HG03064 (cell line): ENCODE measurements around the gene MMP15.
A peak's percentile ranks its signal among the peaks of the same experiment; 100 is the strongest.

Experiments
- ATAC-seq: cut with Tn5 transposase; IDR thresholded peaks from one replicate; pipeline ENCODE4 v1.9.1; 2021; ENCODE audit warnings: low read depth; ENCODE audit not compliant: unreplicated experiment

The MMP15 gene

GRCh38 chr16:58016840-58017446, 8.6 kb upstream of the MMP15 start:
- no peak for ATAC-seq

DNA sequence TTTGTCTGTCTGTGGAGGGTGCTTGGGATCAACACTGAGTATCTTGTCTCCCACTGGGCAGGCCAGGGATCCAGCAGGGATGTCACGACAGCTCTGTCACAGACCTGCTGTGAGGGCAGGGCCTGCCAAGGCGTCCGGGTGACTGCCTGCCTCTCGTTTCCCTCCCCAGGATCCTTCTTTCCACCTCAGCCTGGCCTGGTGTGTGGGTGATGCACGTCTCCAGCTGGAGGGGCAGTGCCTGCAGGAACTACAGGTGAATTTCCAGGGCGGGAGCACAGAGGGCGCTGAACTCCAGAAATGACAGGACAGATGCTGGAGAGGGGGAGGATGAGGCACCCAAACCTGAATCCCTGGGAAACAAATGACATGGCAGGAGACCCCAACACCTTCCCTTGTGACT, 6.8 kb upstream of the MMP15 start:
- ATAC-seq = no peak

GRCh38 chr16:58019866-58020538, 5.6 kb upstream of the MMP15 start:
- ATAC-seq = no peak

GRCh38 chr16:58020628-58021521, 4.7 kb upstream of the MMP15 start:
- peak; percentile 71 for ATAC-seq

DNA sequence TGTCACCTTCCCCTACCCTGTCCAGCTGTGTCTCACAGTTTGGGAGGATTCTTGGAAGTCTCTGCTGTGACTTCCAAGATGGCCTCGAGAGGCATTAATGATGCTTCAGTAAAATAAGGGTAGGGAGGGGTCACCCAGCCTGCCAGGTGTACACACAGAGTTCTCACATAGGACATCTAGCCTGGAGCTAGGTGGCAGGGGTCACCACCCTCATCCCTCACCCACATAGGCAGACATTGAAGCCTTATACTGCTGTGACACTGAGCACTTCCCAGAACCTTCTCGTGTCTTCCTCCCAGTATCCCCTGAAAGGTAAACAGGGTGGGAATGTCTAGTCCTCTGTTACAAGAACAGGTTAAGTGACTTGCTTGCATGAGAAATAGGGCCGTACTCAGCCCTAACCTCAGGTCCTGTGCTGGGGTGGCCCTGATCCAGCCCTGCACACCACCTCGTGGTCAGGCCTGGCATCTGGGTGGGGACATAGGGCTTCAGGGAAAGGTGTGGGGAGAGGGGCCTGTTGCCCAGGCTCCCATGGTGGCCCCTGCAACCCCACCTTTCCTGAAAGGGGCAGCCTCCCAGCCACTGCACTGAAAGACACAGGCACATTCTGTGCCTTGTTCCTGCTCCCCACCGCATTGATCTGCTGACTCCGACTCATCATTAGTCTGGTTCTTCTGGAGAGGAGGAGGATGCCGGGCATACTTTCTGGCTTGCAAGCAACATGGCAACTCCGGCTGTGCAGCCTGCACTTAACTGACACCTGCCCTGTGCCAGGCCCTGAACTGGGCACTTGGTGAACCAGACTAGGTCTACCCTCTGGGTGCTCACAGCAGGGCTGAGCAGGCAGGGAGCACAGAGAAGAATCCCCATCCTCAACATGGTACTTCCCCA, 3.6 kb upstream of the MMP15 start:
- no peak for ATAC-seq

DNA sequence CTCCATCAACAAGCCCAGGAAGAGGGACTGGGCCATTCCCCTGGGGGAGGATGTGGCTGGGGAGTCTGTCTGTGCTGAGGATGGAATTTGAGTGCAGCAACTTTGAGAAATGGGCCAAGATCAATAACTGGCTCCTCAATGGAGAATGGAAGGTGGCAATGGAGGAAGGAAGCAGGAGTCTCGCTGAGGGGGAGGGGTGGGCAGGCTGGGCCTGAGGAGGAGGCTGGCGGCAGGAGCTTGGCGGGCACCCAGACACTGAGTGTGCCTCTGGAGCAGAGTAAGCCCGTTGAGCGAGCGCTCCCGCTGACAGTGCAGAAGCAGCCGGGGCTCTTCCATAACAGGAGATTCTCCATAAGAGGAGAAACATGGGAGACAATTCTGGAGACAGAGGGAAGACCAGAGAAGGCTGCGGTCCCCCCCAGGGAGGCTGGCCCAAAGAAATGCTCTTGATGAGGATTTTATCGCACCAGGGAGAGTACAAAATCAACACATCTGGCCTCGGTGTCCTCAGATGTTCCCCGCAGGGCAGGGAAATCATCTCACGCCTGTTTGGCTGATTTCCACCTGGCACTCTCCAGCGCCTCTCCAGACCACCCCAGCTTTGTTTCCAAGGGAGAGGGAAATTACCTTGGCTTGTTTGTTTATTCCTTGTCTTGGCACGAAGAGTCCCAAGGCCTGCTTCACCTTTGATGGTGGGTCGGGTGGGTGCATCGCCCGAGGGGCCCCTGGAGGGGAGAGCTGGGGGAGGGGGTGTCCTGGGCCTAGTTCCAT, 2.8 kb upstream of the MMP15 start:
- no peak for ATAC-seq

DNA sequence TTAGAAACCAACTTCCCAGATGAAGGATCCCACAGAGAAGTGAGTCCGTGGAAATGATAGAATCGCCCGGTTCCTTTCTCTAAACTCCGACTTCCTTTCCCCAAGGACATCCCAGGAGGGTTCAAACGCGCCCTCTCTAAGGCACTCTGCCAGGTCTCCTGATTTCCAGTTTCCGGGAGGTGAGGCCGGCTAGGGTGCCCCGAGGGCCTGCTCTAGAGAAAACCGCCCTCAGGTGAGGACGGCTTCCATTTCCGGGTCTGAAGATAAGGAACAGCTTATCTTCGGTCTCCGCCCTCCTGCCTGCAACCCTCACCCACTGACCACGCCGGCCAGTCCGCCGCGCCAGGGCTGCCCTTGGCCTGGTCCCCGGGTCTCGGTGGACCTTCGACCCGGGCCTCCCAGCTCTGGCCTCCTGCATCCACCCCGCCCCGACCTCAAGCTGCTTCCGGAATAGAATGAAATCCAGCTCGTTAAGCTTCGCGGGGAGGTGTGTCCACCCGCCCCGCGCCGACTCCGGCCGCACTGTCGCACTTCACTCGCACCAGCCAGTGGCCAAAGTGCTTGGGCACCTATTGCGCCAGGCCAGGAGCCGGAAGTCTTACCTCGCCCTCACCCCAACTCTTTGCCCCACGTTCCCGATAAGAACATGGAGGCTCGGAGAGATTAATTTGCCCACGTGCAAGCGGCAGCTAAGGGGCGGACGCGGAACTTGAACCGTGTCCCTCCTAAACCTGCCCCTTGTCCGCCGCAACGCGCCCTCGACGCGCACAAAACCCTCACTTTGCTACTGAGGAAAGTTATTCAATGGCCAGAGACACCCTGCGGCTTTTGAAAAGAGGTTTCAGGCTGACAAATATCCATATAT, 836 bp upstream of the MMP15 start:
- no peak for ATAC-seq

DNA sequence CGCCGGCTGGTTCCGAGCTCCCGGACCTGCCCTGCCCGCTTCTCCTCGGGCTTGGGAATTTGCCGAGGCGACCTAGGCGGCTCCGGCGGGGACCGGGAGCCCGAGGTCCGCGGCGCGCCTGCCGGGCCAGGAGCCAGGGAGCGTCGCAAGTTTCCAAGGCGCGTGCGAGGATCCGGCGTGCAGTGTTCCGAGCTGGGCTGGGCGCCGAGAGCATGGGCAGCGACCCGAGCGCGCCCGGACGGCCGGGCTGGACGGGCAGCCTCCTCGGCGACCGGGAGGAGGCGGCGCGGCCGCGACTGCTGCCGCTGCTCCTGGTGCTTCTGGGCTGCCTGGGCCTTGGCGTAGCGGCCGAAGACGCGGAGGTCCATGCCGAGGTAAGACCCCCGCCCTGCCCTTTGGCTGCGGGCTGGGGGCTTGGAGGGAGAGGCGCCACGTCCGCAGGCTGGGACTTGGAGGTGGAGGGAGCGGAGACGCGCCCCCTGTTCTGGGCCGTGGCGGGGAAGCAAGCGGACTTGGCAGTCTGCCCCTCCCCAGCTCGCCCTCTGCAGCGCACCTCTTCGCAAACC, 668 bp downstream of the MMP15 start:
- ATAC-seq = no peak

DNA sequence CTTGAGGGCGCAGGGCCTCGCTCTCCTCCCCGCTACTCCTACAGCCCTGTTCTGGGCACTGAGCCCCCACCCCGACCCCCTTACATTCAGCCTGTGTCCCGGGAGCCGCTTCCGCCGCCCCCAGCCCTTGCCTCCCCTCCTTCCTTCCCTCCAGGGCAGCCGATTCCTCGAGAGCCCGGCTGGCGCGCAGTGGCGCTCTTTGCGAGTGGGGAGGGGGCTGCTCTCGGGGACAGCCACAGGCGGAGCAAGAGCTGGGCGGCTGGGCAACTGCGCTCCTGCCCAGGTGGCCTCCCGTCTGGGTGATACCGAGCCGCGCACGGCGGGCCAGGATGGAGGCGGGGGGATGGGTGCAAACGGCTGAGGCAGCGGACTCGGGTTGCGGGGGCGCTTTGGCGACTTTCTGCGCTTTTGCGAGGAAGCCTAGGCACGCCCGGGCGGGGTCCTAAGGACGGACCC, 1.2 kb downstream of the MMP15 start:
- ATAC-seq = no peak

DNA sequence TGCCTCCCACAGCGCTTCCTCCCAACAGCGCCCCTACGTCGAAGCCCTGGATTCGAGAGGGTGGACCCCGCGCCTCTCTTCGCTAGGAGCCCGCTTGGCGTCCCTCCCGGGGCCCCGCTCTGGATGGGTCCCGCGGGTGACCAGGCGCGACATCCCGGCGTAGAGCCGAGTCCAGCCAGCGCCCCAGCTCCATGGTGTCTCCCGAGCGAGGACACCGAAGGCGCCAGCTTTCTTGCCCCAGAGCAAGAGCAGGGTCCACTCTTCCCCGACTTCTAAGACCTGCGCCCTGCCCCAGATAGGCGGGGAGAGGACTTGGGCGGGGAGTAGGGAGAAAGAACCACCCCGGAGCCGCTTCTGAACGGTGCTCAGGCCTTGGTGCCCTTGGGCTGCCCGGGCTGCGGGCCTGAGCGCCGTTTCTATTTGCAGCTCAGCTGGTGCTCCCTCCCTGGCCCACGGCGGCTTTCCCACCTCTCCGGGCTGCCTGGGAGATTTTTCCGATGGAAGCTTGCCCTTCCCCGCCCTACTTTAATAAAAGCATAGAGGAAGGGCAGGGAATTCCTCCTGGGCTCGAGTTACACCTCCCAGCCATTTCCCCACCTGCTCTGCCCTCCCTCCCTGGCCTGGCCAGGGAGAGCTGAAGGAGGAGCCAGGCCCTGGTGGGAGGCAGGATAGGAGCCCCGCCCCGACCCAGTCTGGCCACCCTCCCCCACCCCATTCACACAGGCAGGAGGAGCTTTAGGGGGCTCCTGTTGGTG, 1.8 kb downstream of the MMP15 start:
- ATAC-seq = no peak

- no peak for ATAC-seq
Observed at GRCh38 chr16:58027916-58028455, 2.4 kb downstream of the MMP15 start.

GRCh38 chr16:58028541-58029070, 3.1 kb downstream of the MMP15 start:
- no peak for ATAC-seq

GRCh38 chr16:58029410-58029809, 3.9 kb downstream of the MMP15 start:
- ATAC-seq = no peak

DNA sequence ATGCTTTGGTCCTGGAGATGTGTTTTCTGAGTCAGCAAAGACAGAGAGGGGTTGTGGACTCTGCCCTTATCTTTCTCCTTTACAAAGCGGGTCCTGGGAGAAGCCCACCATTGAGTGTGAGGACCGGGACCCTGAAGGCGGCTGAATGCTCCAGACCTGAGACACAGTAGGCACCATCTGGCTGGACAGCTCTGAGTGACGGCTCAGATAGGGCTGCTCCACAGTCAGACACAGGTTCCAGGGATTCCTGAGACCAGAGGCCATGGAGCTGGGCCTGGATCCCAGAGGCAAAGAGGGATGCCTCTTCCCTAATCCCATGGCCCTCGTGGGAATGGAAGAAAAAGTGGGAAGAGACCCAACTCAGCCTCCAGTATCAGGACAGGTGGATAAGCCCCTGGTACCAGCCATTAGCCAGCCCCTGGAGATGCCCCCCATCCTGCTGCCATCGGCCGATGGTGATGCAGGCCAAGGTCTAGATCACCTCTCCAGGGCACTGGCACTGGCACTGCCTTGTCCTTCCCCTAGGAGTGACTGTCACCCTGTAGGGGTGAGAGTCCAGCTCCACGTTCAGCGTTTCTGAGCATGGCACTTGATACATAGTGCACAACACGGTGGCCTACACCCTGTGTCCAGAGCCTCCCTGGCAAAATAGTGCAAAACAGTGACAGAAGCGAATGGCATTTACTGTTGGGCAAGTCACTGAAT, 4.7 kb downstream of the MMP15 start:
- ATAC-seq = no peak

- no peak for ATAC-seq
Observed at GRCh38 chr16:58031016-58031800, 5.7 kb downstream of the MMP15 start.
